H9 (cell line): ENCODE data around the gene GPR137. TPM values are rescaled to one million over a fixed set of nuclear protein-coding genes. Genes with fewer than 3 reads are reported as not detected.
A peak's percentile ranks its signal among the peaks of the same experiment; 100 is the strongest.

ENCODE experiments used
- DNase-seq: peaks from one replicate; pipeline ENCODE4 v3.0.0-alpha.2; 2017
- H2AFZ ChIP-seq: one replicate; pipeline ENCODE4 v1.6.1; 2013; ENCODE audit warnings: mild to moderate bottlenecking, low read length, control low read depth, moderate library complexity
- H2AK5ac ChIP-seq: 2 replicates; pipeline ENCODE4 v1.6.1; 2013; ENCODE audit warnings: low read length, control low read depth, mixed read lengths; ENCODE audit not compliant: insufficient read length
- H2BK120ac ChIP-seq: one replicate; pipeline ENCODE4 v1.6.1; 2013; ENCODE audit warnings: low read depth, mild to moderate bottlenecking, low read length, control low read depth, inconsistent platforms; ENCODE audit not compliant: poor library complexity, severe bottlenecking
- H2BK12ac ChIP-seq: 2 replicates; pipeline ENCODE4 v1.6.1; 2013; ENCODE audit warnings: low read length, control low read depth, mixed read lengths, low read depth; ENCODE audit not compliant: insufficient read length
- H2BK15ac ChIP-seq: 2 replicates; pipeline ENCODE4 v1.6.1; 2013; ENCODE audit warnings: low read depth, low read length, control low read depth
- H2BK20ac ChIP-seq: one replicate; pipeline ENCODE4 v1.6.1; 2013; ENCODE audit warnings: low read depth, mild to moderate bottlenecking, low read length, control low read depth, inconsistent platforms; ENCODE audit not compliant: poor library complexity, severe bottlenecking
- H2BK5ac ChIP-seq: 2 replicates; pipeline ENCODE4 v1.6.1; 2013; ENCODE audit warnings: low read length, control low read depth, mixed read lengths; ENCODE audit not compliant: insufficient read length
- H3K14ac ChIP-seq: 2 replicates; pipeline ENCODE4 v1.6.1; 2013; ENCODE audit warnings: low read length, control low read depth; ENCODE audit not compliant: insufficient read depth
- H3K18ac ChIP-seq: 2 replicates; pipeline ENCODE4 v1.6.1; 2013; ENCODE audit warnings: low read depth, mild to moderate bottlenecking, mixed read lengths, low read length, control low read depth; ENCODE audit not compliant: insufficient read length
- H3K23ac ChIP-seq: 2 replicates; pipeline ENCODE4 v1.6.1; 2013; ENCODE audit warnings: low read length, control low read depth, mixed read lengths, low read depth; ENCODE audit not compliant: insufficient read length
- H3K23me2 ChIP-seq: 2 replicates; pipeline ENCODE4 v1.6.1; 2013; ENCODE audit warnings: low read depth, mild to moderate bottlenecking, mixed read lengths, low read length, control low read depth; ENCODE audit not compliant: insufficient read length, poor library complexity, severe bottlenecking
- H3K27ac ChIP-seq: 2 replicates; pipeline ENCODE4 v1.5.1; 2013; ENCODE audit warnings: low read length, control low read depth, mixed read lengths, low read depth; ENCODE audit not compliant: insufficient read length
- H3K27me3 ChIP-seq: 2 replicates; pipeline ENCODE4 v1.6.1; 2013; ENCODE audit warnings: low read length, control low read depth, inconsistent platforms; ENCODE audit not compliant: insufficient read depth
- H3K4ac ChIP-seq: 2 replicates; pipeline ENCODE4 v1.6.1; 2013; ENCODE audit warnings: low read depth, mild to moderate bottlenecking, control low read depth, inconsistent platforms, low read length, moderate library complexity
- H3K4me1 ChIP-seq: 2 replicates; pipeline ENCODE4 v1.6.1; 2013; ENCODE audit warnings: low read length, control low read depth, inconsistent platforms; ENCODE audit not compliant: insufficient read depth
- H3K4me2 ChIP-seq: 2 replicates; pipeline ENCODE4 v1.6.1; 2013; ENCODE audit warnings: low read length, control low read depth, mixed read lengths; ENCODE audit not compliant: insufficient read length, insufficient read depth
- H3K56ac ChIP-seq: 2 replicates; pipeline ENCODE4 v1.6.1; 2013; ENCODE audit warnings: low read depth, mild to moderate bottlenecking, mixed read lengths, low read length, control low read depth; ENCODE audit not compliant: insufficient read length
- H3K79me1 ChIP-seq: 2 replicates; pipeline ENCODE4 v1.6.1; 2013; ENCODE audit warnings: low read depth, mild to moderate bottlenecking, moderate library complexity, low read length, control low read depth, inconsistent platforms; ENCODE audit not compliant: insufficient read depth, poor library complexity, severe bottlenecking
- H3K79me2 ChIP-seq: 2 replicates; pipeline ENCODE4 v1.6.1; 2013; ENCODE audit warnings: low read length, control low read depth, inconsistent platforms; ENCODE audit not compliant: insufficient read depth
- H3K9ac ChIP-seq: 2 replicates; pipeline ENCODE4 v1.6.1; 2013; ENCODE audit warnings: low read length, control low read depth, mixed read lengths; ENCODE audit not compliant: insufficient read length; ENCODE audit errors: extremely low read depth
- H3K9me3 ChIP-seq: one replicate; pipeline ENCODE4 v1.6.1; 2013; ENCODE audit warnings: low read depth, low read length, inconsistent platforms; ENCODE audit not compliant: control insufficient read depth
- H3T11ph ChIP-seq: one replicate; pipeline ENCODE4 v1.6.1; 2013; ENCODE audit warnings: mild to moderate bottlenecking, low read length, control low read depth, inconsistent platforms
- H4K20me1 ChIP-seq: one replicate; pipeline ENCODE4 v1.6.1; 2013; ENCODE audit not compliant: control insufficient read depth, insufficient read length, insufficient read depth
- H4K5ac ChIP-seq: 2 replicates; pipeline ENCODE4 v1.6.1; 2013; ENCODE audit warnings: low read depth, mild to moderate bottlenecking, mixed read lengths, low read length, control low read depth; ENCODE audit not compliant: insufficient read length
- H4K8ac ChIP-seq: replicated peaks from 2 replicates; pipeline ENCODE4 v1.6.1; 2013; ENCODE audit warnings: low read length, control low read depth, mixed read lengths, low read depth; ENCODE audit not compliant: insufficient read length
- H4K91ac ChIP-seq: 2 replicates; pipeline ENCODE4 v1.6.1; 2013; ENCODE audit warnings: low read depth, mild to moderate bottlenecking, moderate library complexity, mixed read lengths, low read length, control low read depth; ENCODE audit not compliant: insufficient read length
- H3K27ac Mint-ChIP-seq, 3 experiments: 2 replicates in 2 of 3; 3 replicates in 1 of 3; pipeline ENCODE4 v1.8.0; 2020 to 2021; ENCODE audit warnings: mixed read lengths in 3 of 3, mild to moderate bottlenecking in 1 of 3, moderate library complexity in 1 of 3
- H3K27me3 Mint-ChIP-seq: 2 replicates; pipeline ENCODE4 v1.8.0; 2021; ENCODE audit warnings: low read depth, mild to moderate bottlenecking, moderate library complexity, mixed read lengths
- H3K36me3 Mint-ChIP-seq, 3 experiments: 2 replicates in 2 of 3; 3 replicates in 1 of 3; pipeline ENCODE4 v1.8.0; 2020 to 2021; ENCODE audit warnings: low read depth in 3 of 3, mixed read lengths in 3 of 3; ENCODE audit not compliant: insufficient read depth in 1 of 3
- H3K4me1 Mint-ChIP-seq, 2 experiments: 2 replicates each; pipeline ENCODE4 v1.8.0; 2020; ENCODE audit warnings: mixed read lengths in 2 of 2
- H3K4me3 Mint-ChIP-seq, 2 experiments: 2 replicates in 1 of 2; 3 replicates in 1 of 2; pipeline ENCODE4 v1.8.0; 2020 to 2021; ENCODE audit warnings: mild to moderate bottlenecking in 2 of 2, mixed read lengths in 2 of 2, moderate library complexity in 1 of 2
- H3K9me3 Mint-ChIP-seq, 2 experiments: 2 replicates in 1 of 2; 3 replicates in 1 of 2; pipeline ENCODE4 v1.8.0; 2020; ENCODE audit warnings: mild to moderate bottlenecking in 2 of 2, mixed read lengths in 2 of 2, moderate library complexity in 1 of 2
- CTCF ChIP-seq: fragments of 200-600 bp; sonication (generic); conservative IDR thresholded peaks from 3 replicates; pipeline ENCODE4 v1.8.0; 2021; ENCODE audit warnings: antibody characterized with exemption, mild to moderate bottlenecking
- WGBS: extraction: QIAGEN DNeasy Blood & Tissue Kit; methylation state at CpG from one replicate; pipeline ENCODE4 v1.1.7; 2013; ENCODE audit warnings: missing lambda C conversion rate, low lambda C conversion rate, mixed read lengths; ENCODE audit not compliant: insufficient read length; ENCODE audit errors: extremely low coverage; 5-methylcytosine and 5-hydroxymethylcytosine counted together
- total RNA-seq: library from RNA; stranded (reverse); gene quantifications from 2 replicates; pipeline ENCODE4 v1.2.1, GENCODE V29; 2021

GPR137 gene
- total RNA-seq, 1 experiment from 2014 or later = 39.6 TPM

DNA sequence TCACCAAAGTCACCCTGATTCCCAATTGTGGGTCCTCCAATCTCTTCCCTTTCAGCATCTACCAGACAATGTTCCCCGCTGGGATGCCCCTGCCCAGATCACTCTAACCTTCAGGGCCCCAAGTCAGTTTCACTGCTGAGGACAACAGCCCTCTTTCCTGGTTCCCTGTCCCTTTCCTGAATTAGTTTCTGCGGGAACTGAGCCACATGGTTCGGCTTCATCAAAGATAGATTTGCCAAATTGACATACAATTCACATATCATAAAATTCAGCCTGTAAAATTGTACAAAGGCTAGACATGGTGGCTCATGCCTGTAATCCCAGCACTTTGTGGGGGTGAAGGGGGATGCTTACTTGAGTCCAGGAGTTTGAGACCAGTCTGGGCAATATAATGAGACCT, 42.3 kb downstream of the GPR137 start:
- Histone ChIP-seq H3K56ac (no peak overlapping the region), H2BK15ac (no peak overlapping the region), H3K4me2 (no peak overlapping the region), H3K27me3 (no peaks in the 10 kb centered on the region), H3K23ac (no peak overlapping the region), H2BK20ac (no peak overlapping the region), H3K4me1 (peaks cover 2% of the 10 kb centered on the region; the same call in 1 of the 2 replicates), H2AFZ (no peak overlapping the region), H2BK120ac (no peak overlapping the region), H2BK12ac (no peak overlapping the region), H4K5ac (no peak overlapping the region), H4K20me1 (no peaks in the 10 kb centered on the region), H3K9me3 (no peaks in the 10 kb centered on the region), H3K27ac (no peak overlapping the region), H3T11ph (no peak overlapping the region), H3K23me2 (no peaks in the 10 kb centered on the region), H3K14ac (no peak overlapping the region), H4K91ac (no peak overlapping the region), H3K4ac (no peak overlapping the region), H3K9ac (no peak overlapping the region), H3K79me1 (no peaks in the 10 kb centered on the region), H3K18ac (peak overlapping the region; percentile 23), H2BK5ac (no peak overlapping the region), H4K8ac (no peak overlapping the region), H2AK5ac (no peak overlapping the region), H3K79me2 (no peaks in the 10 kb centered on the region)
- DNase-seq = no peak
- H3K9me3 Mint-ChIP-seq = no peaks in the 10 kb centered on the region
- no peak overlapping the region for H3K4me3 Mint-ChIP-seq
- WGBS = no CpG with 5 or more reads among the region's 3 CpGs
- H3K36me3 Mint-ChIP-seq = no peaks in the 10 kb centered on the region; a peak in 1 of 7 replicates
- TF ChIP-seq CTCF = no peak
- no peak overlapping the region; a peak in 2 of 7 replicates for H3K27ac Mint-ChIP-seq
- H3K4me1 Mint-ChIP-seq = peaks cover 24 to 28% of the 10 kb centered on the region in 2 experiments
- H3K27me3 Mint-ChIP-seq = peaks cover 5% of the 10 kb centered on the region
